Effector memory CD4-positive, alpha-beta T cell (primary cell): Measurements from ENCODE around the gene SFRP5.

Source experiments
- DNase-seq, 3 donors: peaks; one replicate each; pipeline ENCODE4 v3.0.0-alpha.2; 2020
- H3K27ac ChIP-seq: 2 replicates; pipeline ENCODE4 v1.7.0; 2013; ENCODE audit warnings: mild to moderate bottlenecking, low read length, moderate library complexity; ENCODE audit not compliant: insufficient read depth, poor library complexity, severe bottlenecking
- H3K27me3 ChIP-seq: replicated peaks from 2 replicates; pipeline ENCODE4 v1.7.0; 2013; ENCODE audit warnings: mild to moderate bottlenecking, low read length; ENCODE audit not compliant: insufficient read depth, control insufficient read depth, poor library complexity, severe bottlenecking
- H3K36me3 ChIP-seq: 2 replicates; pipeline ENCODE4 v1.7.0; 2013; ENCODE audit warnings: mild to moderate bottlenecking, low read length, moderate library complexity; ENCODE audit not compliant: control insufficient read depth, insufficient read depth
- H3K4me1 ChIP-seq: 2 replicates; pipeline ENCODE4 v1.7.0; 2013; ENCODE audit warnings: low read length, mild to moderate bottlenecking; ENCODE audit not compliant: control insufficient read depth, insufficient read depth, poor library complexity, severe bottlenecking
- H3K4me3 ChIP-seq: 2 replicates; pipeline ENCODE4 v1.7.0; 2013; ENCODE audit warnings: low read length, low read depth, mild to moderate bottlenecking; ENCODE audit not compliant: insufficient read depth, poor library complexity, severe bottlenecking
- H3K9me3 ChIP-seq: 2 replicates; pipeline ENCODE4 v1.7.0; 2013; ENCODE audit warnings: mild to moderate bottlenecking, low read length, moderate library complexity; ENCODE audit not compliant: control insufficient read depth

The SFRP5 gene

DNA sequence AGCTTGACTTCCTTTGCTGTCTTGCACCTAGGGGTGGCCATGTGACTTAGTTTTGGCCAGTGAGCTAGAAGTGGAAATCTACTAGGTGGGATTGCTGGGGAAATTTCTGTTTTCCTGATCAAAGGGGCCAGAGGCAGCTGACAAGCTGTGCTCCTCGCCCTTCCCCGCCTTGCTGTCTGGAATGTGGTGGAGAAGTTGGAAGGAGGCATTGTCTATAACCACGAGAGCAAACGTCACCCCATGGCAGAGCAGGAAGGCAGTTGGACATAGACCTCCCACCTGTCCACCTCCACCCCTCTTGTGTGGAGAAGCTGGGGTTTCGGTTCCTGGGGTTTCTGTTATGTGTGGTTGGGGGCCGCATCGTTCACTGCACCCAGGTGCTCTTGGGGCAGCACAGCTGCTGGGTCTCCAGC lies 7.3 kb downstream of the SFRP5 start:
- DNase-seq: no peak
- peaks cover 16% of the 10 kb centered on the region for H3K36me3 ChIP-seq

DNA sequence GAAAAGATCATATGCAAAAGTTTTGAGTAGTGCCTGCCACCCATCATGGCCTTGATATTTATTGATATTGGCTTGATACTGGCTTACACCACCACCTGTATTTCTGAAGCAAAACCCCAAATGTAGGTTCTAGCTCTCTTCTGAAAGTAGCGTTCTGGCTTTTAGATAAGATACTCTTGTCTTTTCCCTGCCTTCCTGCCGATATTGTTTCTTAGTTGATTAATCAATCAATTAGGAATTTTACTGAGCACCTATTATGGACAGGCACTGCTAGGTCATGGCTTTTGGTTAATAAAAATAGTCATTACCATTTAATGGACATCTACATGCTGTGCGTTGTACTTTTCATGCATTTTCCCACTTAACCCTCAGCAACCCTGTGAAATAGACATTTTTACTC lies 7.9 kb downstream of the SFRP5 start:
- Histone ChIP-seq H3K4me3 (no peak overlapping the region), H3K27me3 (no peaks in the 10 kb centered on the region), H3K27ac (no peak overlapping the region), H3K36me3 (peaks cover 22% of the 10 kb centered on the region), H3K4me1 (no peaks in the 10 kb centered on the region), H3K9me3 (no peaks in the 10 kb centered on the region)
- DNase-seq: no peak

More for the DNA sequence above, 7.3 kb downstream of the SFRP5 start:
- H3K9me3 ChIP-seq: no peaks in the 10 kb centered on the region
- H3K4me1 ChIP-seq: no peaks in the 10 kb centered on the region
- no peaks in the 10 kb centered on the region for H3K27me3 ChIP-seq
- no peak overlapping the region for H3K4me3 ChIP-seq
- no peak overlapping the region for H3K27ac ChIP-seq

DNA sequence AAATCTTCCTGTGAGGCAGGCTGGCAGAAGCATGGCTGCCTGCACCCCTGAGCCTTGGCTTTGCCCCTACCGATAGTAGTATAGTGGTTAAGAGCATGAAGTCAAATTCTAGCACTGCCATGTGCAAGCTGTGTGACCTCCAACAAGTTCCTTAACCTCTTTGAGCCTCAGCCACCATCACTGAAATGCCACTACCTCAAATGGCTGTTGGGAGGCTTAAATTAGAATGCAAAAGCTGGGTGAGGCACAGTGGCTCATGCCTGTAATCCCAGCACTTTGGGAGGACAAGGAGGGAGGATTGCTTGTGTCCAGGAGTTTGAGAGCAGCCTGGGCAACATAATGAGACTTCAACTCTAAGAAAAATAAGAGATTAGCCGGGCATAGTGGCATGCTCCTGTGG lies 8.4 kb downstream of the SFRP5 start:
- no peaks in the 10 kb centered on the region for H3K4me1 ChIP-seq
- no peaks in the 10 kb centered on the region for H3K27me3 ChIP-seq
- peaks cover 23% of the 10 kb centered on the region for H3K36me3 ChIP-seq
- no peak overlapping the region for H3K4me3 ChIP-seq
- no peak overlapping the region for H3K27ac ChIP-seq
- DNase-seq: no peak
- no peaks in the 10 kb centered on the region for H3K9me3 ChIP-seq

DNA sequence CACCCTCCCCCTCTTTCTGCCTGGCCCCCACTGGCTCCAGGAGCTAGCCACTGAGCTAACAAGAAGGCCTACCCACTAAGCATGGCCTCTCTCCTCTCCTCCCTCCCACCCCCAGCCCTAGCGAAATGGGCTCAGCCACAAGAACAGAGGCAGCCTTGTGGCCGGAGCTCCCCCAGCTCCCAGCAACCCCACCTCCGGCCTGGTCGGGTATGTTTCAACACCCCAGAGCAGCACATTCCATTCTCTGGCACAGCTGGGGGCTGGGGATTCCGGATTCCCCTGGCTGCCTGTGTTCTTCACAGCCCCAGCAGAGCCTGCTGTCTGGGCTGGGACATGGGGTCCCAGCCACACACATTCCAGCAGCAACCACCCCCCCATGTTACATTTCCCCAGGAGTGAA lies 9.0 kb downstream of the SFRP5 start:
- no peak overlapping the region for H3K4me3 ChIP-seq
- H3K36me3 ChIP-seq: peaks cover 23% of the 10 kb centered on the region
- H3K4me1 ChIP-seq: no peaks in the 10 kb centered on the region
- H3K27ac ChIP-seq: no peak overlapping the region
- H3K27me3 ChIP-seq: no peaks in the 10 kb centered on the region
- DNase-seq: no peak
- H3K9me3 ChIP-seq: no peaks in the 10 kb centered on the region

DNA sequence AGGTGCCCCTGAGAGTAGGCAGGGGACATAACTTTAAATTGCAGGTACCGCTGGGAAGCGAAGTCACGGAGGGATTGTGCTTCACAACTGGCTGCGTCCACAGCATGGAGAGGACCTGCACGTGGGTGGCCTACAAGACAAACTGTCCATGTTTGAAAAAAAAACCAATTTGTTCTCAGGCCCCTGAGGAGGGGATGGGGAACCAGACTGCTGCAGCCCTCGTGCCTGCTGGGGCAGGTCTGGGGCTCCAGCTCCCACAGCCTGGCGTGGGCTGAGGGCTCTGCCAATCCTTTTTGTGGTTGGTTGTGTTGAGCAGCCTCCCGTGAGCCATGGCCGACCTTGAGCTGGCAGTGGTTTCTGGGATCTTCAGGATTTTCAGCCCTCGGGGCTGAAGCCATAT lies 9.7 kb downstream of the SFRP5 start:
- H3K27ac ChIP-seq: no peak overlapping the region
- no peaks in the 10 kb centered on the region for H3K4me1 ChIP-seq
- H3K4me3 ChIP-seq: no peak overlapping the region
- no peaks in the 10 kb centered on the region for H3K9me3 ChIP-seq
- no peak for DNase-seq
- H3K36me3 ChIP-seq: peaks cover 31% of the 10 kb centered on the region
- no peaks in the 10 kb centered on the region for H3K27me3 ChIP-seq

DNA sequence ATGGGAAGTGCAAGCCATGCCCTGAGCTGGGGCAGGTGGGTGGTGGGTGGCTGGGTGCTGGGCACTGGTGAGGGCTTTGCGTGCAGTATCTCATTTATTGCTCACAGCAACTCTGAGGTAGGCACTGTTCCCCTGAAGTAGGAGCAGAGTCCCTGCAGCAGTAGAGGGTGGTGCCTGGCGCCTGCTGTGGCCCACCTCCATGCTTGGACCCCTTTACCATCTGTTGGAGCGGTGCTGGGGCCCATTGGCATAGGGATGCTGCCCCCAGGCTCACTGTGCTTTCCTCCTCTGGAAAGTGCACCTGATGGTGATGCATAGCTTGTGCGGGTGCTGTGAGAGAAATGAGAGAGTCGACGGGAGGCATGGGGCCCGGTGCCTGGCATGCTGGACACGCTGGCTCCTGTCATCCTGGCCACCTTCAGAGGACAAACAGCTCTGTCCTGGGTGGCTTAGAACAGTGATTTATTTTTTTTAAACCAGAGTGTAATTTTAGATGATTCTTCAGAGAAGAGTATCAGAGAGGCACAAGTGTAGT lies 10.4 kb downstream of the SFRP5 start:
- H3K4me1 ChIP-seq: no peaks in the 10 kb centered on the region
- H3K27ac ChIP-seq: no peak overlapping the region
- no peaks in the 10 kb centered on the region for H3K27me3 ChIP-seq
- peaks cover 37% of the 10 kb centered on the region for H3K36me3 ChIP-seq
- H3K4me3 ChIP-seq: no peak overlapping the region
- no peak for DNase-seq
- no peaks in the 10 kb centered on the region for H3K9me3 ChIP-seq

DNA sequence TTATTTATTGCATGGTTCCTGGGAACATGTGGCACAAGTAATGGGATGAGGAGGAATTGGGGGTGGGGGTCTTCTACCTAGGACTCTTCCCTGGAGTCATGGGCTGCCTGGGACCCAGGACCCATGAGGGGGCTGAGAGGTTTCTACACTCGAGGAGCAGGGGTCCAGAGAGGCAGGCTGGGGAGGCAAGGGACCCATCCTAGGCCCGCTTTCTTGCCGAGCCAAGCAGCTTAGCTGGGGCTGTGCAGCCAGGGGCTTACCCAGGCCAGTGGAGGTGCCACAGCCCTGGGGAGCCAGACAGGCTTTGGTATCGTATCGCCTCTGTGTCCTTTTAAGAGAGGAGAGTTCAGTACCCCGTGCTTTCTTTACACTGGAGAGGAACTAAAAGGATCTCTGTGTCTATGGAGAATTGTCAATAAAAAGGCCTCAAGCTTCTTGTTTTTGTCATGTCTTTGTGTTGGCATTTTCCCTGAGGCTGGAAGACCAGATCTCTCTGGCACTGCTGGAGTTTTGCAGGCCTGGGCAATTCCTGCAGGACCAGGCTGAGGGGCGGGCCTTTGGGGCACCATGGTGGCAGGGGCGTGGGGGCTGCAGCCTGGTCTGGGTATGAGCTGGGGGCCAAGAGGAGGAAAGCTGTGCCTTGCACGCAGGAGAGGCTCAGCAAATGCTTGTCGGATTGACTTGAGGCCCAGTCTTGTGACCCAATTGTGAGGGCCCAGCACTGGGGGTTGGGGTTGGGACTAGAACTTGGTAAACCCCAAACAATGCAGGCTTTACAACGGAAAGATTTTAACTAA lies 11.1 kb downstream of the SFRP5 start:
- Histone ChIP-seq H3K4me3 (no peak overlapping the region), H3K27ac (no peak overlapping the region), H3K27me3 (no peaks in the 10 kb centered on the region)

DNA sequence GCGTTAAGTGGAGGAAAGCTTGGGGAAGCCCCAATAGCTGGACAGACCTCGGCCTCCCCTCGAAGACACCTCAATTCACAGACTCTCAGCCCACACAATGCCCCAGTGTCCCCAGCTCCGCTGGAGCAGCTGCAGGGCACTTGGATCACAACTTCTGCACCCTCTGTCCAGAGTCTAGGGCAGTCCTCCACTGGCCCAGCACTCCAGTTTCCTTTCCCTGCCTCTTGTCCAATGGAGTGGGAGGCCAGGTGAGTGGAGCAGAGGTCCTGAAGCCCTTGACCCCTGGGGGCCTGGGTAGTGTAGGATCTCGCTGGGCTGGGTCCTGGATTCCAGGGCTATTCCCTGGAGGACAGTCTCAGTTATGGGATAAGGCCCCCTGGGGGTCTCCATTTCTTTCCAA lies 11.9 kb downstream of the SFRP5 start:
- no peak for DNase-seq
- Histone ChIP-seq H3K27me3 (no peaks in the 10 kb centered on the region), H3K36me3 (peaks cover 52% of the 10 kb centered on the region), H3K27ac (no peak overlapping the region), H3K4me3 (no peak overlapping the region), H3K9me3 (no peaks in the 10 kb centered on the region), H3K4me1 (no peaks in the 10 kb centered on the region)

More for the DNA sequence above, 11.1 kb downstream of the SFRP5 start:
- Histone ChIP-seq H3K36me3 (peaks cover 45% of the 10 kb centered on the region), H3K4me1 (no peaks in the 10 kb centered on the region), H3K9me3 (no peaks in the 10 kb centered on the region)
- no peak for DNase-seq

DNA sequence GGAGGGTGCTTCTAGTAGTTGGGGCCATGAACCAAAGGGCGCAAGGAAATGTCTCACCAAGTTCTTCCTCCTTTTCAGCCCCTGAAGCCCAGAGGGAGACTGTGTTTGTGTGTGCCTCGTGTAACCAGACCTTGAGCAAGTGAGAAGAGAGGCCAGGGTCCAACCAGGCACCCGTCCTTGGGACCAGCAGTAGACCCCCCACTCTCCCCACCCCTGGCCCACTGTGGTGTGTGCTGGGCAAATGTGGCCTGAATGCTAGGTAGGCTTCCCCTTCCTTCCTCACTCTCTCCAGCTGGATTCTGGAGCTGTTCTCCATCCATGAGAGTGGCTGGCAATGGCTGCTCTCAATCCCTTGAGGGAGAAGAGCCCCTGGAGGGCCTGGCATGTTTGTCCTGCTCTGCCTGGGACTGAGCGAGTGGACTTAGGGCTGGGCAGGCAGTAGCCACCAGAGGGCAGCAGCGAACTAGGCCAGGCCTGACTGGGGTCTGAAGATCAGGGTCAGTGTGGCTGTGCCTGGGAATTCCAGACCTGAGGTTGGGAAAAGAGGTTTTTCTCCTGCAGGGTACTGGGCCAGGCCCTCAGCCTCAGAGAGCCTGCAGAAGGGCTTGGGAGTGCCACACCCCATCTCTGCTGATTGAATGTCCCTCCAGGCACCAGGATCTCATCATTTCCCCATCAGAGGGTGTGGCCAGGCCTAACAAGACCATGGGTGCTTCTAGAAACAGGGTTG lies 12.5 kb downstream of the SFRP5 start:
- H3K4me1 ChIP-seq: no peaks in the 10 kb centered on the region
- H3K4me3 ChIP-seq: no peak overlapping the region
- H3K9me3 ChIP-seq: no peaks in the 10 kb centered on the region
- H3K27me3 ChIP-seq: no peaks in the 10 kb centered on the region
- no peak overlapping the region for H3K27ac ChIP-seq
- H3K36me3 ChIP-seq: peaks cover 58% of the 10 kb centered on the region
- DNase-seq: peak in 1 of 3 donors; percentile 14

DNA sequence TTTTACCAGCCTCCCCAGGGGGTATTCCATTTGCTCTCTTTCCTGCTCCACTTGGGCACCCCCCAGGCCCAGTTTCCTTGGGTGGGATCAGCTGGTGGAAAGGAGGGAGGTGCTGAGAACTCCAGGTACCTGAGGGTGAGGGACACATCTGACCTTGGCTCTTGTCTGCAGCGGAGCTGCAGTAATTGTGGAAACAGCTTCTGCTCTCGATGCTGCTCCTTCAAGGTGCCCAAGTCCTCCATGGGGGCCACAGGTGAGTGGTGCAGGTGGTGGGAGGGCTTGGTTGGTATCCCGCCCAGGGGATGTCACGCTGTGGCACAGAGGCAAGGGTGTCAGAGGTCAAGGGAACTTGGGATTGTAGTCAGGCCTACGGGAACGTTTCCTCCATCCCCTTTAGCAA lies 14.3 kb downstream of the SFRP5 start:
- H3K36me3 ChIP-seq: peaks cover 75% of the 10 kb centered on the region
- H3K4me1 ChIP-seq: no peaks in the 10 kb centered on the region
- no peak overlapping the region for H3K4me3 ChIP-seq
- no peak for DNase-seq
- no peaks in the 10 kb centered on the region for H3K9me3 ChIP-seq
- H3K27me3 ChIP-seq: no peaks in the 10 kb centered on the region
- no peak overlapping the region for H3K27ac ChIP-seq
